GM18520 (cell line): ENCODE results near the gene ERBB2.
A peak's percentile ranks its signal among the peaks of the same experiment; 100 is the strongest.
"Not testable (repeated sequence)": the region's sequence is repeated elsewhere in the genome, so short reads cannot be mapped to it uniquely, and the experiment has no call there.

ENCODE experiments used
- ATAC-seq: cut with Tn5 transposase; IDR thresholded peaks from one replicate; pipeline ENCODE4 v1.9.1; 2021; ENCODE audit not compliant: unreplicated experiment

Gene ERBB2

DNA sequence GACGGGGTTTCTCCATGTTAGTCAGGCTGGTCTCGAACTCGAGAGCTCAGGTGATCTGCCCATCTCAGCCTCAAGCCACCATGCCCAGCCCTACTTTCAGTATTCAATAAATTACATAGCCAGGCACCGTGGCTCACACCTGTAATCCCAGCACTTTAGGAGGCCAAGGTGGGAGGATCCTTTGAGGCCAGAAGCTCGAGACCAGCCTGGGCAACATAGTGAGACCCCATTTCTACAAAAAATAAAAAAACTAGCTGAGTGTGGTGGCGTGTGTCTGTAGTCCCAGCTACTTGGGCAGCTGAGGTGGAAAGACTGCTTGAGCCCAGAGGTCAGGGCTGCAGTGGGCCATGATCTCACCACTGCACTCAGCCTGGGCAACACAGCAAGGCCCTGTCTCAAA lies 22.2 kb downstream of the ERBB2 start:
- no peak for ATAC-seq

GRCh38 chr17:39722965-39723848 lies 23.3 kb downstream of the ERBB2 start:
- ATAC-seq: no peak

DNA sequence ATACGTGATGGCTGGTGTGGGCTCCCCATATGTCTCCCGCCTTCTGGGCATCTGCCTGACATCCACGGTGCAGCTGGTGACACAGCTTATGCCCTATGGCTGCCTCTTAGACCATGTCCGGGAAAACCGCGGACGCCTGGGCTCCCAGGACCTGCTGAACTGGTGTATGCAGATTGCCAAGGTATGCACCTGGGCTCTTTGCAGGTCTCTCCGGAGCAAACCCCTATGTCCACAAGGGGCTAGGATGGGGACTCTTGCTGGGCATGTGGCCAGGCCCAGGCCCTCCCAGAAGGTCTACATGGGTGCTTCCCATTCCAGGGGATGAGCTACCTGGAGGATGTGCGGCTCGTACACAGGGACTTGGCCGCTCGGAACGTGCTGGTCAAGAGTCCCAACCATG lies 24.9 kb downstream of the ERBB2 start:
- no peak for ATAC-seq

DNA sequence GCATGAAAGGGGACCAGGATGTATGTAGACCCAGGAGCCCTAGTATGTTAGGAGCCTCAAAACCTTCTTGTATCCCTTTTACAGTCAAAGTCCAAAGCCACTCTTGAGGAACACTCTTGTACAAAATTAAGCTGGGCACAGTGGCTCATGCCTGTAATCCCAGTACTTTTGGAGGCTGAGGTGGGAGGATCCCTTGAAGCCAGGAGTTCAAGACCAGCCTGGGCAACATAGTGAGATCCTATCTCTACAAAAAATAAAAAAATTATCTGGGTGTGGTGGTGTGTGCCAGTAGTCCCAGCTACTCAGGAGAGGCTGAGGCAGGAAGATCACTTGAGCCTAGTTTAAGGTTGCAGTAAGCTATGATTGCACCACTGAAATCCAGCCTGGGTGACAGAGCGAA lies 26.1 kb downstream of the ERBB2 start:
- ATAC-seq: not testable (repeated sequence)

GRCh38 chr17:39726617-39727016 lies 26.8 kb downstream of the ERBB2 start:
- no peak for ATAC-seq

GRCh38 chr17:39727556-39727955 lies 27.7 kb downstream of the ERBB2 start:
- ATAC-seq: no peak

GRCh38 chr17:39729280-39729851 lies 29.5 kb downstream of the ERBB2 start:
- ATAC-seq: no peak

GRCh38 chr17:39730095-39730921 lies 30.4 kb downstream of the ERBB2 start, which contains the start of gene MIEN1:
TSS of gene MIEN1 (minus strand) at chr17:39730532. CDS start at chr17:39730495, 37 bp downstream.
- peak; percentile 74 for ATAC-seq

- no peak for ATAC-seq
Measured at GRCh38 chr17:39732586-39732985, 32.7 kb downstream of the ERBB2 start.

GRCh38 chr17:39735882-39736281 lies 36.0 kb downstream of the ERBB2 start:
- ATAC-seq: no peak

DNA sequence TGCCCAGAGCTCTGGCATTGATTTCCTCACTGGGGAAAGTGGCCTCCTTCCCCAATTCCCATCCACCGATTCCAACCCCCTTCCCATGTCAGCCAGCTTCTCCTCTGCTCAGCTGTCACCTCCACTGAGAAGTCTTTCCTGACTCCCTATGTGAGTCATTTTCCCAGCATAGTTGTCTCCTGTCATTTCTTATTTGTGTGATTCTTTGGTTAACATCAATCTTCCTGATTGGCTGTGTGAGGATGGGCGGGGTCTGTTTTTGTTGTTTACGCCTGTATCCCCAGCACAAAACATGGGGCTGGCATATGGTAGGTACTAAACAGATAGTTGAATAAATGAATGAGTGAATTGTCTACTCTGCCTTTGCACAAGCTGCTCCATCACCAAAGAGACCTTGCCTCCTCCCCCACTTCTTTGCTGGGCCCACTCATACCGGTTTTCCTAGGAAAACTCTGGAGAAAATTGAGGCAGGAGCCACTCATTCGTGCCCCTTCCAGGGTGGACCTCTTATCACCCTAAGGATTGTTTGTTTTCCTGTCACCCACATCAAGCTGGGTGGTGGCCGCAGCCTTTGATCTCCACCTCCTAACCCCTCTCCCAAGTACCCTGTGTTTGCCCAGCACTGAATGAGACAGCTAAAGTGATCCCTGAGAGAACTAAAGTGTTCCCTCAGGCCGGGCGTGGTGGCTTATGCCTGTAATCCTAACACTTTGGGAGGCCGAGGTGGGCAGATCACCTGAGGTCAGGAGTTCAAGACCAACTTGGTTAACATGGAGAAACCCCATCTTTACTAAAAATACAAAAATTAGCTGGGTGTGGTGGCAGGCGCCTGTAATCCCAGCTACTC lies 36.7 kb downstream of the ERBB2 start:
- no peak for ATAC-seq

- ATAC-seq: no peak
Measured at GRCh38 chr17:39737206-39737759, 37.4 kb downstream of the ERBB2 start.

GRCh38 chr17:39737760-39738567 lies 38.1 kb downstream of the ERBB2 start, which contains the start of gene GRB7:
TSS of gene GRB7 (plus strand) at chr17:39737938. CDS start at chr17:39742302, 4,364 bp downstream.
- ATAC-seq: no peak

DNA sequence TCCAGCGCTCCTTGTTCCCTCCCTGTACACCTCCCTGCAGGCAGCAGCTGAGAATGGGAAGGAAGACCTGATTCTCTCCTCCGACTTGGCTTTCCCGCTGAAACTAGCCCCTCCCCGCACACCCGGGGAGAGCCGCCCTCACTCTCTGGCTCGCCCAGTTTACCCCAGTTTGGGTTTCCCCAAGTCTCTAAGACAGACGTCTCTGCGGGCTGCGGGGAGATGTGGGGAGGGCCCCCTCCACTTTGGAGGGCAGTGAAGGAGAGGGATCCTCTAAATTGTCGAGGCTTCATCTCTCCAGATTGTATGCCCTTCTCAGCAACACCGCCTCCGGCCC lies 38.7 kb downstream of the ERBB2 start:
- ATAC-seq: no peak

GRCh38 chr17:39738983-39739884 lies 39.4 kb downstream of the ERBB2 start:
- ATAC-seq: no peak

DNA sequence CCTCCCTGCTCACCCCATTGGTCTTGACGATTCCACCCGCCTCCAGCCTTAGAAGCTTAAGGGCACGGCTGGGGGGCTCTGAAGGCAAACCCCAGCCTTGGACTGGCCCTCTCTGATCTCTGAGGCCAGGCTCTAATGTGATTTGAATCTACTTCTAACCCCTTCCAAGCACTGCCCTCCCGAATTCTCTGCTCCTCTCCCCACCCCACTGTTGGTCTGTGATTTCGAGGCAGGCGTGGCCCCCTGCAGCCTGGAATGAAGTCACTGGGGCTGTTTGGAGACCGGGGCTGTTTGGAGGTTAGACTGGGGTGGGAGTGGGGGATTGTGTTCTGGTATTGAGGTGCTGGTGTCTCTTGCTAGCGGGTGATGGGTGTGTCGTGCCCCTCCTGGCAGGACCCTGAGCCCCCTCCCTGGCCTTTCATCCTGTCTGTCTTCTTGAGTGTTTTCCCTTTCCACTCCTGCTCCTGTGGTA lies 40.1 kb downstream of the ERBB2 start:
- ATAC-seq: no peak

DNA sequence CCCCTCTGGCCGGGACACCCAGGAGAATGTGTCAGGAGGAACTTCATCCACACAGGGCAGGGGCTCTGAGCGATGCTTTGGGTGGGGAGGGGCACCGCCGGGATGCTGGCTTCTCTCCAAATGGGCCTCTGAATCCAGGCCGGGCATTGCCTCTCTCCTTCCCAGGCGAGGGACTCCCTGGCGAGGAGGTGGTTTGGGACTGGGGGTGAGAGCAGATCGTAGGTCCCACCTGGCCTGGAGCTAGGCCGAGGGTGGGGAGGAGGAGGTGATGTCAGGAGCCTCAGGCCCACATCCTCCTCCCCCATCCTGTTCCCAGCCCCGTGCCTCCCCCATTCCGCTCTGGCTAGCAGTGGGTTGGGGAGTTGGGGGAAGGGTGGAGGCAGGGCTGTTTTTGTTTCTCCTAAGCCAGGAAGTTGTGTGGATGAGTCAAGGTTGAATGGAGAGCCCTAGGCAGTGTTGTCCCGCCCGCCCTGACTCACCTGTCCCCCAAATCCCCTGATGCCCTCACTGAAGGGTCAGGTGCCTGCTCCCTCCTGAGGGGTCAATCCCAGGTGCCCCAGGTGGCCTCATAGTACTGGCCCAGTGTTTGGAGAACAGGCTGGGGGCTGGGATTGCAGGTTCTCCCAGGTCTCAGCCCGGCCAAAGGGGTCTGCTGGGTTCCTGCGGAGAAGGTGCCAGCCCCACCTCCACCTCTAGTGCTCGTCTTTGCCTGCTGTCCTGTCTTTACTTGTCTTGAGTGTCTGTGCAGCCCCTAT lies 40.7 kb downstream of the ERBB2 start:
- ATAC-seq: no peak
